Urothelium cell line (cell line): ENCODE measurements around the gene MYPOP.
"Not testable (repeated sequence)": the region's sequence is repeated elsewhere in the genome, so short reads cannot be mapped to it uniquely, and the experiment has no call there.

ENCODE experiments used
- DNase-seq: peaks from one replicate; pipeline ENCODE4 v3.0.0; 2011; ENCODE audit warnings: low spot score, mixed read lengths
- FAIRE-seq: peaks from 2 replicates; lab custom pipeline; 2011; peaks lifted over from hg19 to GRCh38; lab: Jason Lieb, UNC

The MYPOP gene

DNA sequence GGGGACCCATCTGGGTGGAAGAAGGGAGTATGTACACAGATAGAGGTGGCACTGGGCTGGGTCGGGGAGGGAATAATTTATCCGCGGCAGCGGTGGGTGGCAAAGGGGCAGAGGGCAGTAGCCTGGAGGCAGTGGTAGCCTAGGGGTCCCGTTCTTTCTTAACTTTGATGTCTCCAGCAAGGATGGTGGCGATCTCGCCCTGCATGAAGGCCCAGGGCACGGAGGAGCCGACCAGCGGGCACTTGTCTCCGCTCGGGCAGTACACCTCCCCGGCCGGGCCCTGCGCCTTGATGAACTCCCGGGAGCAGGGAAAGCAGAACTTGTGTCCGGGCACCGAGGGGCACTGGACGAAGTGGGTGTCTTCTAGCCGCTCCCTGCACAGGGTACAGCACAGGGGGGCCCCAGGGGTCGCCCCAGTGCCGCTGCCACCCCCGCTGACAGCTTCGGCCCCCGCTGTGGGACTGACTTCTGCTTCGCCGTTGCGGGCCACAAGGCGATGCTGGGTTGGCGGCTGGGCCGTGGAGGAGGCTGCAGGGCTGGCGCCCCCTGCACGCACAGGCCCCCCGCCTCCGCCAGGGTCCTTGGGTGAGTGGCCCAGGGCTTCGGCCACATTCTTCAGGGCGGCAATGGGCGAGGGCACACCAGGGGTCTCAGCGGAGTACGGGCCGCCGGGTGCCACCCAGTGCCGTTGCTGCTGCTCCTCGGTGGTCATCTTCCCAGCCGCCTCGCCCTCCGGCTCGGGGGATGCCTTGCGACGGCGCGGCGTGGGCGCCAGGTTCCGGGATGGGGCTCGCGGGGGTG, 18.3 kb downstream of the MYPOP start:
- DNase-seq, result no peak
- FAIRE-seq, result no peak

DNA sequence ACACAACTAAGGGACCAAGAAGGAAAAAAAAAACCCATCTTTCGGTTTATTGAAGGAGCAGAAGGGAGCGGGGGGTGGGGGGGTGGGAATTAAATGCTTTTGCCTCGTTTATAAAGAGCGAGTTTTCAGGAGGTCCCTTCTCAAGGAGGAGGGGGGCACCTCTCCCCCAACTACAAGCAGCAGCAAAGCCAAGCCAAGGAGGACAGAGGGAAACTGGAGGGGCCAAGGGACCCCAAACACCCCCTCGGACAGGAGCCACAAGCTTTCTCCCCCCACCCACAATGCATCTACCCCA, 18.9 kb downstream of the MYPOP start:
- DNase-seq (no peak), FAIRE-seq (no peak)

DNA sequence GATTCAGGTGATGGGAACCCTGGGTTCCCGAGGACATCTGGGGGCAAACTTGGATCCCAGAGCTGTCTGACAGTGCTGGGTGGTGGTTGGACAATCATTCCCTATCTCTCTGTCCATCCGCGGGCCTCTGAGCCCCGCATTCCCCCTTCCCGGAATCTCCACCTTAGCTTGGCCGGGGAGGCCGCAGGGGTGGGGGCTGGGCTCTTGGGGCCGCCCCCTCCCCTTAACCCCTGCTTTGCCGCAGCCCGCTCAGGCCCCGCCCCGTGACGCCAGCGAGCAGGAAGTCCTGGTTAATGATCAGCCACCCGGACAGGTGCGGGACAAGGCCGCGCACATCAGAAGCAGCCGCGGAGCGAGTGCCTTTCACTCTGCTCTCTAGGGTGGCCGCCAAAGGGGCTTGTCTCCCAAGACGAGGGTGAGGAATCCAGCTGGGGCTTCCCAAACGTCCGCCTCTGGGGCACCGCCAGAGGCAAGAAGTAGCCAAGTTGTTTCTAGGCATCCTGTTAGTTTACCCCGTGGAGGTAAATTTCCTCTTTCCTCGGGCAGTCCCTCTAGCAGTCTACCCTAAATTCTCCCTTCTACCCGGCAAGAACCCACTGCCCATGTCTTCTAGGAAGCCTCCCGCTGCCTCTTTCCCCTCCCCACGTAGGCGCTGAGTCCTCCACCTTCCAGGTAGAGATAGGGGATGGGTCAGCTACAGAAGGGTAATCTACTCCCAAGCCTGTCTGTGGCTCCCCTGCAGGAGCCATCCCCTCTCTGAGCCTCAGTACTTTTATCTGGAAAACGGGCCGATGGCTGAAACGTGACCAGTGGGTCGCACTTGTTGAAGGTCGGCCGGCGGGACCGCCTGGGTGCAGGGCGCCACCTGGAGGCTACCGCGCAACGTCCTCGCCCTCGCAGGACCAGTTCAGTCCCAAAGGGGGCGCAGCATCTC, 19.5 kb downstream of the MYPOP start:
- DNase-seq (peak; percentile 87), FAIRE-seq (peak; percentile 84)

DNA sequence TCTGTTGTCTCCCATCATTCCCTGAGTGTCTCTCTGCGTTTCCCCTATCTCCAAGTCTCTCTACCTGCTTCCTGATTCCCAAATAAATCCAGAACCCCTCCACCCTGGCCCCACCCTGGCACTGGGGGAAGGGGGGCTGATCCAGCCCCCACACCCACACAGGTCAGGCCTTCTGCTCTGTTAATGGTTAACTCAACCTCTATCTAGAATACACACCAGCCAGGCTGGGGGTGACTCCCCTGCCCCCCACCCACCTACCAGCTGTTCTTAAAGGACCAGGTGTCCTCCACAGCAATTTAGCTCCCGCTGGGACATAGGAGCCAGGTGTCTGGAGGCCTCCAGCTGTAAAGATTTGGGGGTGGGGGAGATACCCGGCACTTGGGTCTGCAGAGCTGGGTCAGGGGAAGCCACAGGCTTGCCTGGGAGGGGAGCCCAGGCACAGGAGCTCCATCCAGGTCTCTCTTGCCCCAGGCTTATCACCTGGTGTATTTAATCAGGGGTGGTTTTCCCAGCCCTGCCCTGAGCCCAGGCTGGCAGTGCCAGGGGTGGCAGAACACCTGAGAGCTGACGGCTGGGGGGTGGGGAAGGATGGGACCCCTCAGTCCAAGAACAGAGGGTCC, 20.4 kb downstream of the MYPOP start:
- FAIRE-seq (no peak), DNase-seq (no peak)

DNA sequence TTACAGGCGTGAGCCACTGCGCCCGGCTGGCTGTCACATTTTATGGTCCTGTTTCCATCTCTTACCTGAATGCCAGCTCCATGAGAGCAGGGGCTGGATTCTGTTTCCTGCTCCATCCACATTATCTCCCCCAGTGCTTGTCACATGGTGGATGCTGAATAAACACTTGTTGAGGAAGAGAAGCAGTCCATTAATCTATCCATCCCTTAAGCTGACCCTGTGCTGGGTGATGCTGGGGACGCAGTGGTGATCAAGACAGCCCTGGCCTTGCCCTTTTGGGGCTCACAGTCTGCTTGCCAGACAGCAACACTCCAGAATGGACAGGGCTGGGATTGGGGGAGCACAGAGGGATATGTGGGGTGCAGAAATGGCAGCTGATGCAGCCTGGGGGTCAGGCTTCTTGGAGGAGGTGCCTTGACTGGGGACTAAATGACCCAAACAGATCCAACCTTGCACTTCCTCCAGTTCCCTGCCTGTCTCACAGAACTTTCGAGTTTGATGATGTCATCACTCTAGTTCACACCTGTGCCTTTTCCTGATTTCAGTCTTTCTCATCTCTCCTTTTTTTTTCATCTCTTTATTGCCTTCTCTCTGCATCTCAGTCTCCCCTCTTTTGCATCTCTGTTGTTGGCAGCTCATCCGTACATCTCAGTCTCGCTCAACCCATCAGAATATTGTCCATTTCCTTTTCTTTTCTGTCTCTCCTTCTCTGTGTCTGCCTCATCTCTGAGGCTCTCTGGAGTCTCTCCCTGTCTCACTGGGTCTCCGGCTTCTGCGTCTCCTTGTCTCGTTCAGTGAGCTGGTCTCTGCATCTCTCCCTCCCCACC, 21.1 kb downstream of the MYPOP start:
- no peak for FAIRE-seq
- DNase-seq, result no peak

DNA sequence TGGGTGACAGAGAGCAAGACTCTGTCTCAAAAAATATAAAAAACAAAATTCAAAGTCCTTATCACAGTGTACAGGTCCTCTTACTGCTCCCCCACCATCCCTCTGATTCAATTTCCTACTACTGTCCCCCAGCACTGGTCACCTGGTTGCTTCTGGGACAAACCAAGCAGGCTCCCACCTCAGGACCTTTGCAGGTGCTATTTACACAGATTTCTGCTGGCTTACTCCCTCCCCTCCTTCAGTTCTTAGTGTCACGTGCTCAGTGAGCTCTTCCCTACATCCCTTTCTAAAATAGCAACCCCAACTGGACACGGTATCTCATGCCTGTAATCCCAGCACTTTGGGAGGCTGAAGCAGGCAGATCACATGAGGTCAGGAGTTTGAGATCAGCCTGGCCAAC, 22.4 kb downstream of the MYPOP start:
- DNase-seq (no peak), FAIRE-seq (no peak)

DNA sequence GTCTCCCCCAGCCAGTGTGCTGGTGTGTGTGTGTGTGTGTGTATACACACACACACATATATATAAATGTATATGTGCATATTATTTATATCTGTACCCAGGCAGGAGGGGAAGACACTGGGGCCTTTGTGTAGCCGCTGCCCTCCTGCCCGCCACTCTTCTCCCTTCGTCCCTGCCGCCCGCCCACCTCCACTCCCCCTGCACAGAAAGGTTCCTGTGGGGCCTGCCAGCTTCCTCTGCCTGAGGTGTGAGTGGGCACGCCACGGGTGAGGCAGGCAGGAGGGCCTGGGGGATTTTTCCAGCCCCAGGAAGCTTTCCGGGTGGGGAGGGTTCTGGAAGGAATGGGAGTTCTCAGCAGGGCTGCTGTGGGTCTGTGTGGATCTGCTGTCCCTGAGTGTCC, 23.4 kb downstream of the MYPOP start:
- DNase-seq (no peak), FAIRE-seq (no peak)

DNA sequence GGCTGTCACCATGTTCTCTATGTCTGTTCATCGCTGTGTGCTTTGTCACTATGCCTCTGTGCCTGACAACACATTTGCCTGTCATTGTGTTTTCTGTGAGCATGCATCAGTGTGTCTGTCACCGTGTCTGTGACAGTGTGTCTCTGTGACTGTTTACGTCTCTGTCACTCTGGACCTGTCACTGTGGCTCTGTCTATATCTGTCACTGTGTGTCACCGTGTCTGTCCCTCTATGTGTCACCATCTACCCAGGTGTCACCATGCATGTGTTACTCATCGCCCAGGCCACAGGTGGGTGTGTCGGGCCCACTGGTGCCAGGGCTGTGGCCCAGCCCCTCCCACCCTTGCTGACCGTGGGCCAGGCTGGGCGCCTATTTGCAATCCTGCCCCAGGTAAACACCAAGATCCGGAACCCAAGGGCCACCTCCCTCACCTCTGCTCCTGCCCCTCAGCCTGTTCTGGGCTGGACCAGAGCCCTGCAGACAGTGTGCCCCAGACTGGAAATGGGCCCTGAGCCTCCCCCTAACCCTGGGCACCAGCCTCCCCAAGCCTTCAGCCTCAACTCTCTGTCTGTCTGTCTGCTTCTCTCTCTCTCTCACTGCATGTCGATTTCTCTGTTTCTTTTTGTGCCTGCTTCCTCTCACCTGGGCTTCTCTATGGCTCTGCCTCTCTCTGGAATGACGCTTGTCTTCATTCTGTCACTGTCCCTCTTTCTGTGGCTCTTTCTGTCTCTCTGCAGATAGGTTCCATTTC, 24.2 kb downstream of the MYPOP start:
- no peak for DNase-seq
- peak; percentile 86 for FAIRE-seq

DNA sequence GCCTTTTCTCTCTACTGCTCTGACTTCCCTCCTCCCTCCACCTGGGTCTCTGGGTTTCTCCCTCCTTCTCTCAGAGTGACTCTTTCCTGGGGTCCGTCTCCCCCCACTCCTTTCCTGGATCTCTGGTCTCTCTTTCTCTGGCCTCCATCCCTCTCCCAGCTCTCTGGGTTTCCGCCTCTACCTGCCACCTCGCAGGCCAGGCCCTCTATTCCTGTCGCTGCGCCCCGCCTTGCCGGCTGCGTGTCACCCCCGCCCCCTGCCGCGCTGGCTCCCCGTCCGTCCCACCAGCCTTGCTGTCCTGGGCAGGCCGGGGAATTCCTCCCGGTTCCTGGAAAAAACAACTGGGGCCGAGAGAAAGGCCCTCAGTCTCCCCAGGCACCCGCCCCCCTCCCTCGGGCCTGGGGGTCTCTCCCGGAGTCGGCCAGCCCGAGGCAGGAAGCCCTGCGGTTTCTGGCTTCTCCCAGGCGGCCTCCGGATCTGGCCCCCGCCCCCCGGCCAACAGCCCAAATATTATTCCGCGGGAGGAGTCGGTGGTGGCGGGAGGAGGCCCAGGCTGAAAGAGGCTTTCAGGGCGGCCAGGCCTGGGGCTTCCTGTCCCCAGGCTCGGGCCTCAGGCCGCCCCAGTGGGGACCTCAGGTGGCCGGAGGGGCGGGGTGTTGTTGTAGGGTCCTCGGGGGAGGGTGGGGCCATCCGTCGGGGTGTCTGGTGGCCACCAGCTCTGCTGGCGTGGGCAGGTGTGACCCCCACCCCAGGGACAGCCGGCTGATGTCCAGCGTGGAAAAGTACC, 25.8 kb downstream of the MYPOP start:
- DNase-seq (peak; percentile 55), FAIRE-seq (no peak)

DNA sequence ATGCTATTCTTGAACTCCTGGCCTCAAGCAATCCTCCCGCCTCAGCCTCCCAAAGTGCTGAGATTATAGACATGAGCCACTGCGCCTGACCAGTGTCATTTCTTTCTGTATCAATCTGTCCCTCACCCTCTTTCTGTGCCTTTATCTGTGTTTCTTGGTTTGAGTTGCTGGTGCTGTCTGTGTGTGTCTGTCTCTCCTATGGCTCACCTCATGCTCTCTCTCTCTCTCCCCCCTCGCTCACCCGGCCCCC, 26.3 kb downstream of the MYPOP start:
- FAIRE-seq (no peak), DNase-seq (no peak)

DNA sequence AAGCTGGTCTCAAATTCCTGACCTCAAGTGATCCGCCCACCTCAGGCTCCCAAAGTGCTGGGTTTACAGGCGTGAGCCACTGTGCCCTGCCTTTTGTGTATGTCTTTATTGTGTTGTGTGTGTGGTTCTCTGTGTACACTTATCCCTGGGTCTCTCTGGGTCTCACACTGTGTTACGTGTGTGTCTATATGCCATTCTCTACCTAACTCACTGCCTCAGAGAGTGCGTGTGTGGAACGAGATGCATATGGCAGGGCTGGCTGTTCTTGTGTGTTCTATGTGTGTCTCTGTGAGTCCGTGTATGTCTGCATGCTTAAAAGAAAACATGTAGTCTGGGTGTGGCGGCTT, 27.8 kb downstream of the MYPOP start:
- no peak for FAIRE-seq
- DNase-seq, result no peak

DNA sequence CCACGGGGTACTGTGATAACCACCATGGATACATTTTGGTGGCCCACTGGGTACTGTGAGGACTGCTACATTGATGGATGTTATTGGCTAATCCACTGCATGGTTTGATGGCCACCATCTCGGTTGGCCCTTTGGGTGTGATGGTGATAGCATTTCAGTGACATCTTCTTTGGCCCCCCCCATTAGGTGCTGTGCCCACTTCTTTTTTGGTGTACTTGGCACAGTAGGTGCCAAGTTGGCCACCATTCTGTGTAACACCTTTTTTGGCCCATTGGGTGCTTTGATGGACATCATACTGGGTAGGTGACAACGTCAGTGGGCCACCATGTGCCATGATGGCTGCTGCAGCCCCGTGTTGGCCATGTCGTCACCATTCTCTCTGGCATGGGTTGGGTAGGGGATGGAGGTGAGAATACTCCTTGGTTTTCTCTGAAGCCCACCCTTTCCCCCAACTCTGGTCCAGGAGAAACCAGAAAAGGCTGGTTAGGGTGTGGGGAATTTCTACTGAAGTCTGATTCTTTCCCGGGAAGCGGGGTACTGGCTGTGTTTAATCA, 29.1 kb downstream of the MYPOP start:
- FAIRE-seq (no peak), DNase-seq (no peak)

DNA sequence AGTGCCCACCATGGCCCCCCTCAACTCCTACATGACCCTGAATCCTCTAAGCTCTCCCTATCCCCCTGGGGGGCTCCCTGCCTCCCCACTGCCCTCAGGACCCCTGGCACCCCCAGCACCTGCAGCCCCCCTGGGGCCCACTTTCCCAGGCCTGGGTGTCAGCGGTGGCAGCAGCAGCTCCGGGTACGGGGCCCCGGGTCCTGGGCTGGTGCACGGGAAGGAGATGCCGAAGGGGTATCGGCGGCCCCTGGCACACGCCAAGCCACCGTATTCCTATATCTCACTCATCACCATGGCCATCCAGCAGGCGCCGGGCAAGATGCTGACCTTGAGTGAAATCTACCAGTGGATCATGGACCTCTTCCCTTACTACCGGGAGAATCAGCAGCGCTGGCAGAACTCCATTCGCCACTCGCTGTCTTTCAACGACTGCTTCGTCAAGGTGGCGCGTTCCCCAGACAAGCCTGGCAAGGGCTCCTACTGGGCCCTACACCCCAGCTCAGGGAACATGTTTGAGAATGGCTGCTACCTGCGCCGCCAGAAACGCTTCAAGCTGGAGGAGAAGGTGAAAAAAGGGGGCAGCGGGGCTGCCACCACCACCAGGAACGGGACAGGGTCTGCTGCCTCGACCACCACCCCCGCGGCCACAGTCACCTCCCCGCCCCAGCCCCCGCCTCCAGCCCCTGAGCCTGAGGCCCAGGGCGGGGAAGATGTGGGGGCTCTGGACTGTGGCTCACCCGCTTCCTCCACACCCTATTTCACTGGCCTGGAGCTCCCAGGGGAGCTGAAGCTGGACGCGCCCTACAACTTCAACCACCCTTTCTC, 30.1 kb downstream of the MYPOP start:
- FAIRE-seq (no peak), DNase-seq (no peak)

DNA sequence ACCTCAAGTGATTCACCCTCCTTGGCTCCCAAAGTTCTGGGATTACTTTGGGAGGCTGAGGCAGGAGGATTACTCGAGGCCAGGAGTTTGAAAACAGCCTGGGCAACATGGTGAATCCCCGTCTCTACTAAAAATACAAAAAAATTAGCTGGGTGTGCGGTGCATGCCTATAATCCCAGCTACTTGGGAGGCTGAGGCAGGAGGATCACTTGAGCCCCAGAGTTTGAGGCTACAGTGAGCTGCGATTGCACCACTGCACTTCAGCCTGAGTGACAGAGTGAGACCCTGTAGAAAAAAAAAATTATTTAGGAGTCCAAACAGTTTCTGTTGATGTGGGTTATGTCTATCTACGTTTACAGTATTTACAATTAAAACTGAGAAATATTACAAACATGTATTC, 31.6 kb downstream of the MYPOP start:
- FAIRE-seq (no peak), DNase-seq (no peak)

DNA sequence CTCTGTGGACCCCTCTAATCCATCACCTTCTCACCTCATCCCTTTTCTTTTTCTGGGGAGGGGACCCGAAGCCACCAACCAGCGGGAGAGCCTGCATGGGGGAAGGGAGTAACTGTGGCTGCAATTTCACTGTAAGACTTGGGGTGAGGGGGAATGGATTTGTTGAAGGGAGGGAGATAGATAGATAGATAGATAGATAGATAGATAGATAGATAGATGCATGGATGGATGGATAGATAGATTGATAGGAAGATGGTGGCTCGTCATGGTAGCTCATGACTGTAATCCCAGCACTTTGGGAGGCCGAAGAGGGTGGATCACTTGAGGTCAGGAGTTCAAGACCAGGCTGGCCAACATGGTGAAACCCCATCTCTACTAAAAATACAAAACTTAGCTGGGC, 35.2 kb downstream of the MYPOP start:
- not testable (repeated sequence) for DNase-seq, FAIRE-seq

DNA sequence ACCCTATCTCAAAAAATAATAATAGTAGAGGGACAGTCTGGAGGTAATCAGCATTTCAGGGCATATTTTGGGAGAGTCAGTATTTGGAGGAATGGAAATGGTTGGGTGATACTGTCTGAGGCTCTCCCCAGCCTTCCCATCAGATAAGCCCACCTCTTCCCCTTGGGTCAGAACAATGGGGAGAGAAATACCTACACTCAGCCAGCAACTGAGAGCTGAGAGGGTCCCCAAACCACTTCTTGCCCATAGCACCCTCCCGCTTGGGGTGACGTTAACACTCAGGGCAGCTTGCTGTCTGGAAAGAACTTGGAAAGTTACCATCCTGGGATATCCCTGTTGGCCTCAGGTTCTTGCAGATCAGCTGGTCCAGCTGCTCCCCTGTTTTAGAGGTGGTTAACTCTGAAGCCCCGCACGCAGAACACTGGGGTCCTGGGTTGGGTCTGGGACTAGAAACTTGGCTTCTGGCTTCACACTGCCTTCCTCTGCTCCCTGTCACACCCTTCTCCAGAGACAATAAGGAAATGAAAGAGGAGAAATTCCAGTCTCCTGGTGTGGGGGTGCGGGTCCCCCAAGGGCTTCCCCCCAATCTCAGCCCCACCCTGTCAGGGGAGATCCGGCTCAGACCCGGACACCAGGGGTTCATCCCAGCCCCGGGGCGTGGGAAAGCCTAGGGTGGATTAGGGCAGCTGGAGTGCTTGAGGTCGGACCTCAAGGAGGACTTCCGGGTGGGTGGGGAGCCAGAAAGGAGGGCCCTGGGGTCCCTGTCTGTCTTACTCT, 35.8 kb downstream of the MYPOP start:
- DNase-seq (no peak), FAIRE-seq (no peak)

DNA sequence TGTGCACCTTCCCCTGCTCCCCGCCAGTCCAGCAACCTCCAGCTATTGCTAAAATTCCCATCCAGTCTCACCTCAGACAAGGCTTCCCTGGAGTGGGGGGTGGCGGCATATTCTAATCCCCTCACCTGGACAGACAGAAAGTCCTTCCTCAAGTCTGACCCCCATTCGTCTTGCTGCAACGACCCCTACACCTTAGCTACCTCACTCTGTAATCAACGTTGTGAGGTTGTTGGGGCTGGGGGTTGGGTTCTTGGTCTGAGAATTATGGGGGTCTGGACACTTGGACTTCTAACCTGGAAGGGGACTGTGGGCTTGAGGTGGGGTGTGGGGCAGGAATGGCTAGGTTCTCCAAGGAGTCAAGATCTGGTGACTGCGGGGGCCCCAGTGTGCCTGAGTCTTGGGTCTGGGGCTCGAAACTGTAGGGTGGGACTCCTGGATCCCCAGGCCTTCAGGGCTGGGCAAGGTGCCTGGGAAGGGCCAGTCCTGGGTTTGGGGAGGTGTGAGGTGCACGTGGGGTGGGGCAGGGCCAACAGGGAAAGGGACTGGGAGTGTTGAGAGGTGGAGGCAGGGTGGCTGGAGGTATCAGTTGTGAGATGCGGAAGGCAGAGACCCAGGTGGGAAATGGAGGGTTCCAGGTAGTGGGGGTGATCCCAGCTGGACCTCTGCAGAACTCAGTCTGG, 37.0 kb downstream of the MYPOP start:
- DNase-seq, result no peak
- no peak for FAIRE-seq
